Measurements from ENCODE around the gene NELFB.

The NELFB gene

GRCh38 chr9:137234055-137234697 is 21.0 kb upstream of the NELFB start:
- no peak for TF ChIP-seq CEBPB (IDR thresholded peaks at IDR 0.05)
- TF ChIP-seq RAD21 (IDR thresholded peaks at IDR 0.05; ENCODE audit: low read depth) = no peak
- TF ChIP-seq REST (IDR thresholded peaks at IDR 0.05; ENCODE audit: low read depth) = no peak
- no peak for TF ChIP-seq YY1 (IDR thresholded peaks at IDR 0.05; ENCODE audit: low read depth)
- TF ChIP-seq NFIC (IDR thresholded peaks at IDR 0.05) = no peak
- TF ChIP-seq EP300 (IDR thresholded peaks at IDR 0.05; ENCODE audit: borderline replicate concordance) = no peak
- TF ChIP-seq MAX (IDR thresholded peaks at IDR 0.05) = no peak
- TF ChIP-seq ZBTB7A (IDR thresholded peaks at IDR 0.05; ENCODE audit: low read depth) = no peak
- TF ChIP-seq USF1 (IDR thresholded peaks at IDR 0.05) = no peak
- no peak for TF ChIP-seq EGR1 (IDR thresholded peaks at IDR 0.05)

GRCh38 chr9:137234758-137235423 is 20.2 kb upstream of the NELFB start:
- TF ChIP-seq REST (IDR thresholded peaks at IDR 0.05; ENCODE audit: low read depth) (no peak), USF1 (IDR thresholded peaks at IDR 0.05) (no peak), TEAD4 (IDR thresholded peaks at IDR 0.05) (no peak), ZBTB7A (IDR thresholded peaks at IDR 0.05; ENCODE audit: low read depth) (no peak), NFIC (IDR thresholded peaks at IDR 0.05) (no peak), EP300 (IDR thresholded peaks at IDR 0.05; ENCODE audit: borderline replicate concordance) (no peak), CEBPB (IDR thresholded peaks at IDR 0.05) (no peak), CREB1 (IDR thresholded peaks at IDR 0.05; ENCODE audit: low read depth) (no peak), YY1 (IDR thresholded peaks at IDR 0.05; ENCODE audit: low read depth) (no peak), RAD21 (IDR thresholded peaks at IDR 0.05; ENCODE audit: low read depth) (no peak), FOXM1 (IDR thresholded peaks at IDR 0.05; ENCODE audit: borderline replicate concordance, low read depth) (no peak)

GRCh38 chr9:137235424-137236237 is 19.5 kb upstream of the NELFB start:
- no peak for TF ChIP-seq EGR1 (IDR thresholded peaks at IDR 0.05)
- no peak for TF ChIP-seq ZBTB7A (IDR thresholded peaks at IDR 0.05; ENCODE audit: low read depth)
- TF ChIP-seq TCF12 (IDR thresholded peaks at IDR 0.05; ENCODE audit: low read depth) = no peak
- TF ChIP-seq TEAD4 (IDR thresholded peaks at IDR 0.05) = no peak
- no peak for TF ChIP-seq CREB1 (IDR thresholded peaks at IDR 0.05; ENCODE audit: low read depth)
- TF ChIP-seq MAX (IDR thresholded peaks at IDR 0.05) = no peak
- TF ChIP-seq TAF1 (IDR thresholded peaks at IDR 0.05; ENCODE audit: low read depth) = no peak
- no peak for TF ChIP-seq CEBPB (IDR thresholded peaks at IDR 0.05)
- TF ChIP-seq USF1 (IDR thresholded peaks at IDR 0.05) = no peak
- TF ChIP-seq FOXM1 (IDR thresholded peaks at IDR 0.05; ENCODE audit: borderline replicate concordance, low read depth) = no peak
- no peak for TF ChIP-seq RAD21 (IDR thresholded peaks at IDR 0.05; ENCODE audit: low read depth)
- no peak for TF ChIP-seq EP300 (IDR thresholded peaks at IDR 0.05; ENCODE audit: borderline replicate concordance)
- no peak for TF ChIP-seq YY1 (IDR thresholded peaks at IDR 0.05; ENCODE audit: low read depth)
- no peak for TF ChIP-seq NFIC (IDR thresholded peaks at IDR 0.05)

GRCh38 chr9:137236238-137236935 is 18.7 kb upstream of the NELFB start:
- TF ChIP-seq FOXM1 (IDR thresholded peaks at IDR 0.05; ENCODE audit: borderline replicate concordance, low read depth) = 0 out of 2 replicates have a peak, but pooled peaks have one; percentile 9
- TF ChIP-seq ZBTB7A (IDR thresholded peaks at IDR 0.05; ENCODE audit: low read depth) = peak; percentile 97
- no peak for TF ChIP-seq USF1 (IDR thresholded peaks at IDR 0.05)
- peak; percentile 28; the same call in 1 of the 2 replicates for TF ChIP-seq MAX (IDR thresholded peaks at IDR 0.05)
- TF ChIP-seq NFIC (IDR thresholded peaks at IDR 0.05) = no peak
- no peak for TF ChIP-seq CREB1 (IDR thresholded peaks at IDR 0.05; ENCODE audit: low read depth)
- TF ChIP-seq EP300 (IDR thresholded peaks at IDR 0.05; ENCODE audit: borderline replicate concordance) = no peak
- no peak for TF ChIP-seq REST (IDR thresholded peaks at IDR 0.05; ENCODE audit: low read depth)
- TF ChIP-seq YY1 (IDR thresholded peaks at IDR 0.05; ENCODE audit: low read depth) = peak; percentile 83
- peak; percentile 86 for TF ChIP-seq RAD21 (IDR thresholded peaks at IDR 0.05; ENCODE audit: low read depth)
- peak; percentile 16; the same call in 1 of the 2 replicates for TF ChIP-seq TCF12 (IDR thresholded peaks at IDR 0.05; ENCODE audit: low read depth)
- peak; percentile 41 for TF ChIP-seq EGR1 (IDR thresholded peaks at IDR 0.05)
- TF ChIP-seq TEAD4 (IDR thresholded peaks at IDR 0.05) = peak; percentile 32; the same call in 1 of the 2 replicates
- no peak for TF ChIP-seq CEBPB (IDR thresholded peaks at IDR 0.05)
- no peak; the same call in 1 of the 2 replicates for TF ChIP-seq TAF1 (IDR thresholded peaks at IDR 0.05; ENCODE audit: low read depth)
